Measurements from ENCODE around the gene NXT1.

NXT1 gene

DNA sequence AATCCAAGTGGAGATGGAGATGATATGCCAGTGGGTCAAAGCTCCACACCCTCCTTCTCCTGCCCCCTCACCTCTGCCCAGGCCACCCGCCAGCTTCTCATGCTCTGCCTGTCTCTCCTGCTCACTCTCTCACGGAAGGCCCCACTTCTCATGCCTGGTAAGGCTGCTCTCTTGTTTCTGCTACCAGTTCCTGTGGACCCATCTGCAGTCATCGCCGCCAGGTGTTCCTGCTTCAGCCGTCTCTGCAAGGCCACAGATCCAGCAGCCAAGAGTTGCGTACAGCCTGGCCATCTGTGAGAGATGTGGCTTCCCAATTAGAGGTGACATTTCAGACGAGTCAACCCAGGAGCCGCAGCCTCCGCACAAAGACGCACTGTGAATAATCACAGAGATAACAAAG, 40.8 kb upstream of the NXT1 start:
- no peak overlapping the region for H3K4me3 ChIP-seq (ENCODE audit: low read length in 2 of 2)
- no peak overlapping the region for H3K9ac ChIP-seq (ENCODE audit: low read depth in 1 of 2, low read length in 2 of 2)
- no peak overlapping the region for H3K27ac ChIP-seq (ENCODE audit: low read depth in 2 of 2, low read length in 2 of 2)
- H3K36me3 ChIP-seq (ENCODE audit: control insufficient read depth in 2 of 2, insufficient read depth in 2 of 2, low read length in 2 of 2): no peaks in the 10 kb centered on the region
- no peaks in the 10 kb centered on the region for H3K9me3 ChIP-seq (ENCODE audit: control insufficient read depth in 2 of 2, low read length in 2 of 2)
- no peaks in the 10 kb centered on the region for H3K27me3 ChIP-seq (ENCODE audit: control insufficient read depth in 2 of 2, insufficient read depth in 2 of 2, low read length in 2 of 2)
- no peaks in the 10 kb centered on the region for H3K4me1 ChIP-seq (ENCODE audit: control insufficient read depth in 2 of 2, insufficient read depth in 2 of 2, low read length in 2 of 2)

- Histone ChIP-seq H3K4me3 (ENCODE audit: low read length in 2 of 2) (no peak overlapping the region), H3K36me3 (ENCODE audit: control insufficient read depth in 2 of 2, insufficient read depth in 2 of 2, low read length in 2 of 2) (no peaks in the 10 kb centered on the region), H3K27ac (ENCODE audit: low read depth in 2 of 2, low read length in 2 of 2) (no peak overlapping the region), H3K9me3 (ENCODE audit: control insufficient read depth in 2 of 2, low read length in 2 of 2) (no peaks in the 10 kb centered on the region), H3K27me3 (ENCODE audit: control insufficient read depth in 2 of 2, insufficient read depth in 2 of 2, low read length in 2 of 2) (no peaks in the 10 kb centered on the region), H3K4me1 (ENCODE audit: control insufficient read depth in 2 of 2, insufficient read depth in 2 of 2, low read length in 2 of 2) (no peaks in the 10 kb centered on the region), H3K9ac (ENCODE audit: low read depth in 1 of 2, low read length in 2 of 2) (no peak overlapping the region)
Measured at GRCh38 chr20:23311947-23312506, 38.6 kb upstream of the NXT1 start.

DNA sequence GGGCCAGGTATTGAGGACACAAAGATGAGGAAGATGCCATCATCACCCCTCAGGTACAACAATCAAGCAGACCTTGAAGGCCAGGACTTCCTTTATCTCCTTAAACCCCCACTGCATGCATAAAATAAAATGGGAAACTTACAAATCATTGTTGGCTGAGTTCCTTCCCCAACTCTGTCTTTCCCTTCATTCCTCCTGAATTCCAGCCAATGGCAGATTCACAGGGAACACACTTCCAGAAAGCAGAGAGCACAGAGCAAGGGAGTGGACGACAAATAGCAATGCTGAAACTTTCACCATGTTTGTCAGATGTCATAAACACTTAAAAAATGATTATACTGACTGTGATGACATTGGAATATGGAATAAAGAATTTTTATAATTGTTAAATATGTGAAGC, 37.3 kb upstream of the NXT1 start:
- no peaks in the 10 kb centered on the region for H3K9me3 ChIP-seq (ENCODE audit: control insufficient read depth in 2 of 2, low read length in 2 of 2)
- H3K36me3 ChIP-seq (ENCODE audit: control insufficient read depth in 2 of 2, insufficient read depth in 2 of 2, low read length in 2 of 2): no peaks in the 10 kb centered on the region
- H3K9ac ChIP-seq (ENCODE audit: low read depth in 1 of 2, low read length in 2 of 2): no peak overlapping the region
- H3K27me3 ChIP-seq (ENCODE audit: control insufficient read depth in 2 of 2, insufficient read depth in 2 of 2, low read length in 2 of 2): no peaks in the 10 kb centered on the region
- no peaks in the 10 kb centered on the region for H3K4me1 ChIP-seq (ENCODE audit: control insufficient read depth in 2 of 2, insufficient read depth in 2 of 2, low read length in 2 of 2)
- no peak overlapping the region for H3K4me3 ChIP-seq (ENCODE audit: low read length in 2 of 2)
- H3K27ac ChIP-seq (ENCODE audit: low read depth in 2 of 2, low read length in 2 of 2): no peak overlapping the region

- H3K27ac ChIP-seq (ENCODE audit: low read depth in 2 of 2, low read length in 2 of 2): peak overlapping the region in 1 of 2 donors; percentile 34
- no peaks in the 10 kb centered on the region for H3K9me3 ChIP-seq (ENCODE audit: control insufficient read depth in 2 of 2, low read length in 2 of 2)
- H3K36me3 ChIP-seq (ENCODE audit: control insufficient read depth in 2 of 2, insufficient read depth in 2 of 2, low read length in 2 of 2): no peaks in the 10 kb centered on the region
- H3K4me3 ChIP-seq (ENCODE audit: low read length in 2 of 2): no peak overlapping the region
- H3K4me1 ChIP-seq (ENCODE audit: control insufficient read depth in 2 of 2, insufficient read depth in 2 of 2, low read length in 2 of 2): no peaks in the 10 kb centered on the region
- no peaks in the 10 kb centered on the region for H3K27me3 ChIP-seq (ENCODE audit: control insufficient read depth in 2 of 2, insufficient read depth in 2 of 2, low read length in 2 of 2)
- no peak overlapping the region for H3K9ac ChIP-seq (ENCODE audit: low read depth in 1 of 2, low read length in 2 of 2)
Measured at GRCh38 chr20:23314699-23315098, 35.9 kb upstream of the NXT1 start.

DNA sequence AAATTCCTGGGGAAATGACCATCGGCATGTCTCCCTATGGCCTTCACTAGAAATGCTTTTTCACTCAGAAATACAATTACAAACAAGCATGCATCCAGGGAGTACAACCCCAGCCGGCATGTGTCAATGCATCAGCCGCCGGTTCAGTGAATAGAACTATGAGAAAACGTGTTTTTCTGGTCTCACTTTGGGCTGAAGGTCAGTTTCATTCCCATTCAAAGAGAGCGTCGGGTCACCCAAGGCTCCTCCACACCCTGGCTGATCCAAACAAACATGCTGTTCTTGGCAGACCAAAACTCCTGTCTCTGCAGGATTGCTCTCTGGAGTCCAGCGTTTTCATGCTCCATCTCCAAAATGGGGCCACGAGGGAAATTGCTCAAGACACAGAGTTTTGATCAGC, 35.5 kb upstream of the NXT1 start:
- H3K4me3 ChIP-seq (ENCODE audit: low read length in 2 of 2): no peak overlapping the region
- no peaks in the 10 kb centered on the region for H3K9me3 ChIP-seq (ENCODE audit: control insufficient read depth in 2 of 2, low read length in 2 of 2)
- peak overlapping the region in 1 of 2 donors; percentile 34 for H3K27ac ChIP-seq (ENCODE audit: low read depth in 2 of 2, low read length in 2 of 2)
- H3K9ac ChIP-seq (ENCODE audit: low read depth in 1 of 2, low read length in 2 of 2): no peak overlapping the region
- H3K36me3 ChIP-seq (ENCODE audit: control insufficient read depth in 2 of 2, insufficient read depth in 2 of 2, low read length in 2 of 2): no peaks in the 10 kb centered on the region
- no peaks in the 10 kb centered on the region for H3K4me1 ChIP-seq (ENCODE audit: control insufficient read depth in 2 of 2, insufficient read depth in 2 of 2, low read length in 2 of 2)
- H3K27me3 ChIP-seq (ENCODE audit: control insufficient read depth in 2 of 2, insufficient read depth in 2 of 2, low read length in 2 of 2): no peaks in the 10 kb centered on the region

DNA sequence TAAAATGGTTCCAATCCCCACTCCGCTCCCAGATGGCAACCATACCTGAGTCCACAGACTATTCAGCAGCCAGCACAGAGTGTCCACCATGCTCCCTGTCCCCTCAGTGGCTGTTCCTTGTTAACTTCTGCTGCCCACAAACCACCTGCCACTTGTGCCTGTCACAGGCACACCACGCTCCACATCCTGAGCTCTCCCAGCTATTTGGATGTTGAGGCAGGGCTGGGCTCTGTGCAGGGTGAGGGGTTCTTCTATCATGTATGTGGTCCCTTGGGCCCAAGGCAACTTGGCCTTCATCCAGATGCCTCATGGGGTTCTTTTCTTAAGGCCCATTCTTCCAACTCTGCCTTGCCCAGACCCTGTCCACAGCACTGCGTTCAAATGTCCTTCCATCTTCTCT, 34.0 kb upstream of the NXT1 start:
- H3K9ac ChIP-seq (ENCODE audit: low read depth in 1 of 2, low read length in 2 of 2): no peak overlapping the region
- H3K27me3 ChIP-seq (ENCODE audit: control insufficient read depth in 2 of 2, insufficient read depth in 2 of 2, low read length in 2 of 2): no peaks in the 10 kb centered on the region
- no peak overlapping the region for H3K27ac ChIP-seq (ENCODE audit: low read depth in 2 of 2, low read length in 2 of 2)
- no peaks in the 10 kb centered on the region for H3K9me3 ChIP-seq (ENCODE audit: control insufficient read depth in 2 of 2, low read length in 2 of 2)
- H3K4me3 ChIP-seq (ENCODE audit: low read length in 2 of 2): no peak overlapping the region
- H3K4me1 ChIP-seq (ENCODE audit: control insufficient read depth in 2 of 2, insufficient read depth in 2 of 2, low read length in 2 of 2): no peaks in the 10 kb centered on the region
- no peaks in the 10 kb centered on the region for H3K36me3 ChIP-seq (ENCODE audit: control insufficient read depth in 2 of 2, insufficient read depth in 2 of 2, low read length in 2 of 2)

DNA sequence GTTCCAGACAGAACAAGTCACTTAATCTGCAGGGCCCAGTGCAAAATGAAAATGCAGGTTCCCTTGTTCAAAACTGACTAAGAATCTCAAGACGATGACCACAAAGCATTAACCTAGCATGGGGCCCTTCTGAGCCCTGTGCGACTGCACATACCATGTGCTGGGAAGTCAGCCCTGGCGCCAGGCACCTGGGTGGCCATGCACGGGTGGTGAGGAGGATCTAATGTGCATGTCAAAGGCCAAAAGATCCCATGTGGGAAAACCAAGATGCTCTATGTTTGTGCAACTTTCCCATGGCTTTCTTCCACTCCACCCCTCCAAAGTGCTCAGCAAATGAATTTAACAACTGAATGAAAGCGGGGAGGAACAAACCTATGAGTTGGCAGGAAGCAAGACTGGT, 33.5 kb upstream of the NXT1 start:
- no peaks in the 10 kb centered on the region for H3K9me3 ChIP-seq (ENCODE audit: control insufficient read depth in 2 of 2, low read length in 2 of 2)
- H3K36me3 ChIP-seq (ENCODE audit: control insufficient read depth in 2 of 2, insufficient read depth in 2 of 2, low read length in 2 of 2): no peaks in the 10 kb centered on the region
- H3K27ac ChIP-seq (ENCODE audit: low read depth in 2 of 2, low read length in 2 of 2): no peak overlapping the region
- no peak overlapping the region for H3K9ac ChIP-seq (ENCODE audit: low read depth in 1 of 2, low read length in 2 of 2)
- no peaks in the 10 kb centered on the region for H3K27me3 ChIP-seq (ENCODE audit: control insufficient read depth in 2 of 2, insufficient read depth in 2 of 2, low read length in 2 of 2)
- H3K4me1 ChIP-seq (ENCODE audit: control insufficient read depth in 2 of 2, insufficient read depth in 2 of 2, low read length in 2 of 2): no peaks in the 10 kb centered on the region
- no peak overlapping the region for H3K4me3 ChIP-seq (ENCODE audit: low read length in 2 of 2)

- Histone ChIP-seq H3K36me3 (ENCODE audit: control insufficient read depth in 2 of 2, insufficient read depth in 2 of 2, low read length in 2 of 2) (no peaks in the 10 kb centered on the region), H3K9me3 (ENCODE audit: control insufficient read depth in 2 of 2, low read length in 2 of 2) (no peaks in the 10 kb centered on the region), H3K4me1 (ENCODE audit: control insufficient read depth in 2 of 2, insufficient read depth in 2 of 2, low read length in 2 of 2) (no peaks in the 10 kb centered on the region), H3K4me3 (ENCODE audit: low read length in 2 of 2) (no peak overlapping the region), H3K27me3 (ENCODE audit: control insufficient read depth in 2 of 2, insufficient read depth in 2 of 2, low read length in 2 of 2) (no peaks in the 10 kb centered on the region), H3K27ac (ENCODE audit: low read depth in 2 of 2, low read length in 2 of 2) (no peak overlapping the region), H3K9ac (ENCODE audit: low read depth in 1 of 2, low read length in 2 of 2) (no peak overlapping the region)
Measured at GRCh38 chr20:23318347-23318746, 32.2 kb upstream of the NXT1 start.

GRCh38 chr20:23320317-23320716, 30.3 kb upstream of the NXT1 start:
- H3K36me3 ChIP-seq (ENCODE audit: control insufficient read depth in 2 of 2, insufficient read depth in 2 of 2, low read length in 2 of 2): no peaks in the 10 kb centered on the region
- H3K9ac ChIP-seq (ENCODE audit: low read depth in 1 of 2, low read length in 2 of 2): no peak overlapping the region
- H3K4me3 ChIP-seq (ENCODE audit: low read length in 2 of 2): no peak overlapping the region
- no peaks in the 10 kb centered on the region for H3K4me1 ChIP-seq (ENCODE audit: control insufficient read depth in 2 of 2, insufficient read depth in 2 of 2, low read length in 2 of 2)
- no peak overlapping the region for H3K27ac ChIP-seq (ENCODE audit: low read depth in 2 of 2, low read length in 2 of 2)
- no peaks in the 10 kb centered on the region for H3K27me3 ChIP-seq (ENCODE audit: control insufficient read depth in 2 of 2, insufficient read depth in 2 of 2, low read length in 2 of 2)
- H3K9me3 ChIP-seq (ENCODE audit: control insufficient read depth in 2 of 2, low read length in 2 of 2): no peaks in the 10 kb centered on the region

DNA sequence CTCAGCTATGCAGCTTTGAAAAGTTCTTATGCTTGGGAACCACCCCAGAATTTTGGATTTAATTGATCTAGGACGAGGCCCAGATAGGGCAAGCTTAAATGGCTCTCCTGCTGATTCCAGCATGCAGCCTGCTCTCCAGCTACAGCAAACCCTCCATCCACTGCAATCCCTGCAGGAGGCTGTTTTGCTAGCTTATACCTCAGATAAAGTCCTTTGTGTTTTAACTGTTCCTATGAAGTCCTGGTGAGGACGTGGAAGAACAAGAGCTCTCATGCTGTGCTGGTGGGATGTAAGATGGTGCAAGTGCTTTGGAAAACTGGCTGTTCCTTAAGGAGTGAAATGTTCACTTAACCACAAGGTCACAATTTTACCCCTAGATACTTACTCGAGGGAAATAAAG, 25.5 kb upstream of the NXT1 start:
- no peak overlapping the region for H3K9ac ChIP-seq (ENCODE audit: low read depth in 1 of 2, low read length in 2 of 2)
- H3K36me3 ChIP-seq (ENCODE audit: control insufficient read depth in 2 of 2, insufficient read depth in 2 of 2, low read length in 2 of 2): no peaks in the 10 kb centered on the region
- H3K4me3 ChIP-seq (ENCODE audit: low read length in 2 of 2): no peak overlapping the region
- no peak overlapping the region for H3K27ac ChIP-seq (ENCODE audit: low read depth in 2 of 2, low read length in 2 of 2)
- no peaks in the 10 kb centered on the region for H3K9me3 ChIP-seq (ENCODE audit: control insufficient read depth in 2 of 2, low read length in 2 of 2)
- no peaks in the 10 kb centered on the region for H3K27me3 ChIP-seq (ENCODE audit: control insufficient read depth in 2 of 2, insufficient read depth in 2 of 2, low read length in 2 of 2)
- no peaks in the 10 kb centered on the region for H3K4me1 ChIP-seq (ENCODE audit: control insufficient read depth in 2 of 2, insufficient read depth in 2 of 2, low read length in 2 of 2)

- Histone ChIP-seq H3K4me1 (ENCODE audit: control insufficient read depth in 2 of 2, insufficient read depth in 2 of 2, low read length in 2 of 2) (no peaks in the 10 kb centered on the region), H3K9ac (ENCODE audit: low read depth in 1 of 2, low read length in 2 of 2) (no peak overlapping the region), H3K27ac (ENCODE audit: low read depth in 2 of 2, low read length in 2 of 2) (no peak overlapping the region), H3K36me3 (ENCODE audit: control insufficient read depth in 2 of 2, insufficient read depth in 2 of 2, low read length in 2 of 2) (no peaks in the 10 kb centered on the region), H3K4me3 (ENCODE audit: low read length in 2 of 2) (no peak overlapping the region), H3K9me3 (ENCODE audit: control insufficient read depth in 2 of 2, low read length in 2 of 2) (no peaks in the 10 kb centered on the region), H3K27me3 (ENCODE audit: control insufficient read depth in 2 of 2, insufficient read depth in 2 of 2, low read length in 2 of 2) (no peaks in the 10 kb centered on the region)
Measured at GRCh38 chr20:23326774-23327173, 23.8 kb upstream of the NXT1 start.

All from mucosa of rectum (tissue), 2 donors.